ENCODE measurements around the gene RHBDF2. TPM values are rescaled to one million over a fixed set of nuclear protein-coding genes. Genes with fewer than 3 reads are reported as not detected.

RHBDF2 gene
- total RNA-seq, 2 experiments from 2014 or later = 51.4 to 52.1 TPM

GRCh38 chr17:76439314-76439928, 61.8 kb downstream of the RHBDF2 start:
- ChIA-PET POLR2A (no interaction called here), CTCF (interaction anchor here (1.0 to 3.1 kb wide), 3 partner anchors 31 to 110 kb away, joined by 3 to 11 read pairs (median 10); no protein-coding TSS in a partner anchor)
- peaks cover 33% of the 10 kb centered on the region for H3K4me1 Mint-ChIP-seq (ENCODE audit: low read depth)
- ATAC-seq = no peak
- no peak overlapping the region for H3K27ac Mint-ChIP-seq
- no peaks in the 10 kb centered on the region for H3K9me3 Mint-ChIP-seq (ENCODE audit: insufficient read depth)
- H3K4me3 Mint-ChIP-seq = no peak overlapping the region
- H3K36me3 Mint-ChIP-seq (ENCODE audit: low read depth) = peaks cover 6% of the 10 kb centered on the region
- DNase-seq = no peak
- no peaks in the 10 kb centered on the region for H3K27me3 Mint-ChIP-seq (ENCODE audit: low read depth)

DNA sequence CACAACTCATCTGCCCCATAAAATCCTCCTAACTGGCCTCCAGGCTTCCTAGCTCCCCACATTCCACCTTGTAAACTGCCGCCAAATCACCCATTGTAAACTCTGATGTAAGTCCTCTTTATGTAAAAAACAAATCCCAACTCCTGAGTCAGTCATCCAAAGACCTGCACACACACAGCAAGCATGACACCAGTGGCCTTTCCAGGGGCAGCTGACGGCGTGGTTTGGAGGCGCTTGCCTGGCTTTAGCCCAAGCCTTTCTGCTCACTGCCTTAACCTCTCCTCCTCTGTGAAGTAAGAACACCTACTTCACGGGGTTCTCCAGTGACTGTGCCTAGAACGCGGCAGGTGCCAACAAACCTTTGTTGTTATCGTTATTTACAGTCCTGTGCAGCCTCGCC, 62.3 kb downstream of the RHBDF2 start:
- Mint-ChIP-seq H3K36me3 (ENCODE audit: low read depth) (peaks cover 6% of the 10 kb centered on the region), H3K27ac (no peak overlapping the region), H3K4me1 (ENCODE audit: low read depth) (peaks cover 30% of the 10 kb centered on the region), H3K4me3 (no peak overlapping the region), H3K27me3 (ENCODE audit: low read depth) (no peaks in the 10 kb centered on the region), H3K9me3 (ENCODE audit: insufficient read depth) (no peaks in the 10 kb centered on the region)
- ATAC-seq (no peak), DNase-seq (no peak)
- ChIA-PET CTCF (interaction anchor here (1.0 to 3.1 kb wide), 4 partner anchors 30 to 110 kb away, joined by 3 to 11 read pairs (median 8); partner anchors contain the start of gene SPHK1), POLR2A (no interaction called here)

DNA sequence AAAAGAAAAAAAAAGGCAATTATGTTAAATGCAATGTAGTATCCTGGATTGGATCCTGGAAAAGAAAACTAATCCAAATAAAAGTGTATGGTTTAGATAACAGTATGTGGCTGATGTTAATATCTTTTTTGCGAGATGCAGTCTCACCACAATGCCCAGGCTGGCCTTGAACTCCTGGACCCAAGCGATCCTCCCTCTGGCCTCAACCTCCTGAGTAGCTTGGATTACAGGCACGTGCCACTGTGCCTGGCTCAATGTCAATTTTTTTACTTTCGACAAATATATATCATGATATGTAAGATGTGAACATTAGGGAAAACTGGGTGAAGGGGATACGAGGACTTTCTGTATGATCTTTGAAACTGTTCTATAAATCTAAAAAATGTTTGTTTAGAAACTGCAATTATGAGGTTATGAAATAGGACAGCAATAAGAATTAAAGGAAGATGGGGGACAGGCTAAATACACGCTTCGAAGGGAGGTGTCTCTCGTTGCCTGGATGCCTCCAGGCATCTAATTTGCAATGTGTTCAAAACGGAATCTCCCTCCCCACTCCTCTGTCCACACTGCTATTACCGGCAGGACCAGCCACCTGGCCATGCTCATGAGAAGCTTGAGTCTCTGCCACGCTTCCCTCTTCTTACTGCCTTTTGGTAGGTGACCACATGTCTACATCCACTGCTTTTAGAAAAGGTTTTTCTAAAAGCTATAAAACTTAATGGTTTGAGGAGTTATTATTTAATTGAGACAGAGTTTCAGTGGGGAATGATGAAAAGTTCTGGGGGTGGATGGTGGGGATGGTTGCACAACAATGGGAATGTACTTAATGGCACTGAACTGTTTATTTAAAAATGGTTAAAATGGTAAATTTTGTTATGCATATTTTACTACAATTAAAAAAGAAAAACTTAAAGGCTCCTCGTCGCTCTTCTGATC, 63.5 kb downstream of the RHBDF2 start:
- ChIA-PET POLR2A (no interaction called here), CTCF (interaction anchor here (1.5 to 3.1 kb wide), 3 partner anchors 29 to 52 kb away, joined by 5 to 11 read pairs (median 10); partner anchors contain the start of gene SPHK1)
- Mint-ChIP-seq H3K36me3 (ENCODE audit: low read depth) (peaks cover 6% of the 10 kb centered on the region), H3K4me1 (ENCODE audit: low read depth) (peaks cover 21% of the 10 kb centered on the region), H3K27ac (no peak overlapping the region), H3K9me3 (ENCODE audit: insufficient read depth) (no peaks in the 10 kb centered on the region), H3K4me3 (no peak overlapping the region), H3K27me3 (ENCODE audit: low read depth) (no peaks in the 10 kb centered on the region)
- no peak for DNase-seq
- no peak for ATAC-seq

GRCh38 chr17:76435751-76436150, 65.5 kb downstream of the RHBDF2 start:
- H3K27me3 Mint-ChIP-seq (ENCODE audit: low read depth) = no peaks in the 10 kb centered on the region
- ChIA-PET CTCF (interaction anchor here (0.9 to 1.4 kb wide), 3 partner anchors 14 to 133 kb away, joined by 3 to 4 read pairs (median 4); no protein-coding TSS in a partner anchor), POLR2A (no interaction called here)
- ATAC-seq (no peak), DNase-seq (no peak)
- peaks cover 5% of the 10 kb centered on the region for H3K4me1 Mint-ChIP-seq (ENCODE audit: low read depth)
- no peaks in the 10 kb centered on the region for H3K36me3 Mint-ChIP-seq (ENCODE audit: low read depth)
- H3K9me3 Mint-ChIP-seq (ENCODE audit: insufficient read depth) = no peaks in the 10 kb centered on the region
- H3K4me3 Mint-ChIP-seq = no peak overlapping the region
- H3K27ac Mint-ChIP-seq = no peak overlapping the region

GRCh38 chr17:76434870-76435269, 66.4 kb downstream of the RHBDF2 start:
- no peaks in the 10 kb centered on the region for H3K9me3 Mint-ChIP-seq (ENCODE audit: insufficient read depth)
- peaks cover 5% of the 10 kb centered on the region for H3K4me1 Mint-ChIP-seq (ENCODE audit: low read depth)
- no peaks in the 10 kb centered on the region for H3K27me3 Mint-ChIP-seq (ENCODE audit: low read depth)
- ATAC-seq = no peak
- no peak overlapping the region for H3K27ac Mint-ChIP-seq
- no peak for DNase-seq
- ChIA-PET POLR2A (no interaction called here), CTCF (interaction anchor here (0.9 to 1.4 kb wide), 3 partner anchors 26 to 132 kb away, joined by 3 to 4 read pairs (median 4); no protein-coding TSS in a partner anchor)
- H3K4me3 Mint-ChIP-seq = no peak overlapping the region
- peaks cover 3% of the 10 kb centered on the region for H3K36me3 Mint-ChIP-seq (ENCODE audit: low read depth)

DNA sequence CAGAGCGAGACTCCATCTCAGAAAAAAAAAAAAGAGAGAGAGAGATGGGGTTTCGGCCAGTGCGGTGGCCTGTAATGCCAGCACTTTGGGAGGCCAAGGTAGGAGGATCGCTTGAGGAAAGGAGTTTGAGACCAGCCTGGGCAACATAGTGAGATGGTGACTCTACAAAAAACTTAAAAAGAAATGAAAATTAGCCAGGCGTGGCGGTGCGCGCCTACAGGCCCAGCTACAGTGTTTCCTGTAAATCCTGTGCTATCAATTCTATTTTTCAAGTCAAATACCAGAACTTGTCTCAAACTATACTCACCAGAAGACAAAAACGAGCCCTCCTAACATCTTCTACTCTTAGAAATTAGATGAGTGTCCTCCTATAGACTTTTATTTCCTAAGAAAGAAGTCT, 67.5 kb downstream of the RHBDF2 start:
- ATAC-seq = no peak
- peaks cover 4% of the 10 kb centered on the region for H3K36me3 Mint-ChIP-seq (ENCODE audit: low read depth)
- no peaks in the 10 kb centered on the region for H3K9me3 Mint-ChIP-seq (ENCODE audit: insufficient read depth)
- no peak overlapping the region for H3K4me3 Mint-ChIP-seq
- ChIA-PET POLR2A (no interaction called here), CTCF (no interaction called here)
- H3K27me3 Mint-ChIP-seq (ENCODE audit: low read depth) = no peaks in the 10 kb centered on the region
- H3K4me1 Mint-ChIP-seq (ENCODE audit: low read depth) = peaks cover 2% of the 10 kb centered on the region
- no peak overlapping the region for H3K27ac Mint-ChIP-seq
- DNase-seq = no peak

DNA sequence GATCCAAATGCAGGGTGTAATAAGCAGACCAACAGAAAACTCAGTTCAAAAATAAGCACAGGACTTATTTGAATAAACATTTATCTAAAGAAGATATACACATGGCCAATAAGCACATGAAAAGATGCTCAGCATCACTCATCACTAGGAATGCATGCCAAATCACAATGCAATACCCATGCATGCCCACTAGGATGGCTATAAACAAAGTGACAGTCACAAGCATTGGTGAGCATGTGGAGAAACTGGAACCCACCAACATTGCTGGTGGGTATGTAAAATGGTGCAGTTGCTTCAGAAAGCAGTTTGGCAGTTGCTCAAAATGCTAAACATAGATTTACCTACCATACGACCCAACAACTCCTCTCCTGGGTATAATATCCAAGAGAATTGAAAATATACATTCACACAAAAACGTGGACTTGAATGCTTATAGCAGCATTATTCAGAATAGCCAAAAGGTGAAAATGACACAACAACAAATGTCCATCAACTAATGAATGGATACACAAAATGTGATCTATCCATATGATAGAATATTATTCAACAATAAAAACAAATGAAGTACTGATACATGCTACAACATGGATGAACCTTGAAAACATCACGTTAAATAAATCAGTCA, 68.4 kb downstream of the RHBDF2 start:
- Mint-ChIP-seq H3K4me3 (no peak overlapping the region), H3K36me3 (ENCODE audit: low read depth) (peaks cover 4% of the 10 kb centered on the region), H3K4me1 (ENCODE audit: low read depth) (peaks cover 2% of the 10 kb centered on the region), H3K27me3 (ENCODE audit: low read depth) (no peaks in the 10 kb centered on the region), H3K9me3 (ENCODE audit: insufficient read depth) (no peaks in the 10 kb centered on the region), H3K27ac (no peak overlapping the region)
- no peak for ATAC-seq
- CTCF ChIA-PET = no interaction called here
- POLR2A ChIA-PET = no interaction called here
- no peak for DNase-seq

- H3K36me3 Mint-ChIP-seq (ENCODE audit: low read depth) = peaks cover 4% of the 10 kb centered on the region
- DNase-seq (no peak), ATAC-seq (no peak)
- no peak overlapping the region for H3K27ac Mint-ChIP-seq
- POLR2A ChIA-PET = no interaction called here
- CTCF ChIA-PET = interaction anchor here (1.4 kb wide), 1 partner anchor 14 kb away, joined by 4 read pairs; no protein-coding TSS in a partner anchor
- H3K27me3 Mint-ChIP-seq (ENCODE audit: low read depth) = no peaks in the 10 kb centered on the region
- H3K4me3 Mint-ChIP-seq = no peak overlapping the region
- no peaks in the 10 kb centered on the region for H3K9me3 Mint-ChIP-seq (ENCODE audit: insufficient read depth)
- H3K4me1 Mint-ChIP-seq (ENCODE audit: low read depth) = peaks cover 3% of the 10 kb centered on the region
Observed at GRCh38 chr17:76432004-76432403, 69.2 kb downstream of the RHBDF2 start.

DNA sequence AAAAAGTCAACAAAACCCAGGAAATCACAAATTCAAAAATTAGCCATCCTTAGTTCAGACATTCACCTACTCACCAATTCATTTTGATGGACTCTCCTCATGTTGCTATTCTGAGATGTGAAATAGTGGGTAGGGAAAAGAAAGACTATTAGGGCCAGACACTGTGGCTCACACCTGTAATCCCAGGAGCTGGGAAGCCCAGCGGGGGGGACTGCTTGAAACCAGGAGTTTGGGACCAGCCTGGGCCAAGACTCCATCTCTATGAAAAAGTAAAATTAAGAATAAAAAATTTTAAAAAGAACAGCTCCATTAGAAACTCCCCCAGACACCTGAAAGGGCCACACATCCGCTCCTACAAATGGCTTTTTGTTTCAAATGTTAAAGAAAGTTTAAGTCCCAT, 69.7 kb downstream of the RHBDF2 start:
- H3K27me3 Mint-ChIP-seq (ENCODE audit: low read depth) = no peaks in the 10 kb centered on the region
- no peaks in the 10 kb centered on the region for H3K9me3 Mint-ChIP-seq (ENCODE audit: insufficient read depth)
- no peak overlapping the region for H3K27ac Mint-ChIP-seq
- POLR2A ChIA-PET = no interaction called here
- no peak for DNase-seq
- H3K4me1 Mint-ChIP-seq (ENCODE audit: low read depth) = peaks cover 4% of the 10 kb centered on the region
- peaks cover 4% of the 10 kb centered on the region for H3K36me3 Mint-ChIP-seq (ENCODE audit: low read depth)
- H3K4me3 Mint-ChIP-seq = no peak overlapping the region
- no peak for ATAC-seq
- CTCF ChIA-PET = interaction anchor here (1.0 to 1.4 kb wide), 2 partner anchors 14 to 20 kb away, joined by 3 to 4 read pairs; no protein-coding TSS in a partner anchor

DNA sequence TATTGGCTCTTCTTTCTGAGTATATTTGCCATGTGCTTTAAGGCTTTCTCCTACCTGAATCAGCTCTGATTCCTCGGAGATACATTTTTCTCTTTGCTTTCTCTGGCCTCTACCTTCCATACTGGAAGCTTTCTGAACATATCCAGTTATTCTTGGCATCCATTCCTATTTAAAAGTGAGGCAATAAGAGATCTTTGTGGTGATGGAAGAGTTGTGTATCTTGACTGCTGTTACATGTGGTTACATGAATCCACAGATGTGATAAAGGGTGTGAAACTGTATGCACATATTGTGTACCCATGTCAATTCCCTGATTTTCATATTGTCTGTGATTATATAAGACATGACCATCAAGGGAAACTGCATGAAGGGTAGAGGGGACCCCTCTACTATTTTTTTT, 72.7 kb downstream of the RHBDF2 start:
- no peak overlapping the region for H3K4me3 Mint-ChIP-seq
- peaks cover 4% of the 10 kb centered on the region for H3K36me3 Mint-ChIP-seq (ENCODE audit: low read depth)
- H3K4me1 Mint-ChIP-seq (ENCODE audit: low read depth) = peaks cover 4% of the 10 kb centered on the region
- no peaks in the 10 kb centered on the region for H3K9me3 Mint-ChIP-seq (ENCODE audit: insufficient read depth)
- ChIA-PET POLR2A (interaction anchor here (0.6 to 1.1 kb wide), 2 partner anchors 23 to 75 kb away, joined by 3 read pairs; partner anchors contain the start of gene PRPSAP1), CTCF (interaction anchor here (2.5 to 3.0 kb wide), 2 partner anchors 19 to 31 kb away, joined by 7 to 10 read pairs; no protein-coding TSS in a partner anchor)
- no peak overlapping the region for H3K27ac Mint-ChIP-seq
- ATAC-seq = no peak
- DNase-seq = no peak
- H3K27me3 Mint-ChIP-seq (ENCODE audit: low read depth) = no peaks in the 10 kb centered on the region

DNA sequence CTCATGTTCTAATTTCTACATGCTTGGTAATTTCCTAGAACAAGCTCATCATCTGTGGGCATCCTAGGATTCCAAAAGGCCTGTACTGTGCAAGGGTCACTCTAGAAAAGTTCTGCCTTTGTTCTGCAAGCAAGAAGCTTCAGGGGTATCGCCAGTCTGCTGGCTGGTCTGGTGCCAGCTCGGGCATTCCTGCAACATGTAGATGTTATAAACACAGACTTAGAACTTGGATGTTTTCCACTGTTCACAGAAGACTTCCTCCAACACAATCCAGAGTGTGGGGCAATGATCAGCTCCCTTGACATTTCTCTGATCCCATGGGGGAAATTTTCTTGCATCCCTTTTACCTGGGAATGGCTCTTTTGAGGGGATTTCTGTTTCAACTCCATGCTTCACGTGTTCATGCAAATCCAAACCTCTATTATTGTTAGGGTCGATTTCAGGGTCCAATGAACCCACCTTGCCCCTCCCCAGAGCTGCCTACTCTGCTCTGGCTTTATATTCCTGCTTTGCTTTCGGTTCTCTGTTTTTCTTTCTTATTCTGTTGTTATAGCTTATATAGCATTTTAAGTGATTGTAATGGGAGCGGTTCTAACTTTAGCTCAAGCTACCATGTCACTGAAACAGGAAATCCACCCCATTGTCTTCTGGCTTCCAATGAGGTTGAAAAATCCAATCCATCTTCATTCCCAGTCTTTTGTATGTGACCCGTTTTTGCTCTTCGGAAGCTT, 73.6 kb downstream of the RHBDF2 start:
- no peak for ATAC-seq
- peaks cover 4% of the 10 kb centered on the region for H3K36me3 Mint-ChIP-seq (ENCODE audit: low read depth)
- POLR2A ChIA-PET = interaction anchor here (0.6 to 1.1 kb wide), 2 partner anchors 24 to 74 kb away, joined by 3 read pairs; partner anchors contain the start of gene PRPSAP1
- H3K4me1 Mint-ChIP-seq (ENCODE audit: low read depth) = peaks cover 4% of the 10 kb centered on the region
- no peak overlapping the region for H3K4me3 Mint-ChIP-seq
- CTCF ChIA-PET = interaction anchor here (0.9 to 3.0 kb wide), 4 partner anchors 18 to 31 kb away, joined by 3 to 10 read pairs (median 6); no protein-coding TSS in a partner anchor
- H3K27ac Mint-ChIP-seq = no peak overlapping the region
- H3K27me3 Mint-ChIP-seq (ENCODE audit: low read depth) = no peaks in the 10 kb centered on the region
- no peaks in the 10 kb centered on the region for H3K9me3 Mint-ChIP-seq (ENCODE audit: insufficient read depth)
- DNase-seq = no peak
